Measurements from ENCODE around the gene CLHC1.

The CLHC1 gene

GRCh38 chr2:55138882-55139229 is 93.2 kb downstream of the CLHC1 start:
- H3K79me2 ChIP-seq (ENCODE audit: insufficient read depth, low read length) = no peaks in the 10 kb centered on the region
- no peak overlapping the region for H3K9ac ChIP-seq (ENCODE audit: low read depth, low read length, poor library complexity, severe bottlenecking)
- H4K20me1 ChIP-seq (ENCODE audit: insufficient read depth, low read length, poor library complexity, severe bottlenecking) = no peaks in the 10 kb centered on the region
- H3F3A ChIP-seq (ENCODE audit: low read depth) = no peaks in the 10 kb centered on the region
- TF ChIP-seq CTCF (conservative IDR thresholded peaks at IDR 0.05; ENCODE audit: low read length) (no peak), EZH2phosphoT487 (IDR thresholded peaks at IDR 0.05; ENCODE audit: borderline replicate concordance) (no peak)
- no peaks in the 10 kb centered on the region for H3K27me3 ChIP-seq (ENCODE audit: insufficient read depth, low read length, poor library complexity, severe bottlenecking)
- no peaks in the 10 kb centered on the region for H3K9me2 ChIP-seq (replicated peaks; ENCODE audit: low read depth, low read length)
- H3K4me1 ChIP-seq (ENCODE audit: insufficient read depth, low read length, poor library complexity, severe bottlenecking) = peaks cover 33% of the 10 kb centered on the region
- no peak overlapping the region for H3K4me3 ChIP-seq (ENCODE audit: low read length, poor library complexity, severe bottlenecking)
- no peak overlapping the region for H3K4me2 ChIP-seq (ENCODE audit: low read depth, low read length, poor library complexity, severe bottlenecking)
- no peaks in the 10 kb centered on the region for H3K36me3 ChIP-seq (ENCODE audit: insufficient read depth, low read length)
- H3K9me3 ChIP-seq (ENCODE audit: insufficient read depth, low read depth, low read length) = no peaks in the 10 kb centered on the region
- H2AFZ ChIP-seq (ENCODE audit: low read length) = no peak overlapping the region

DNA sequence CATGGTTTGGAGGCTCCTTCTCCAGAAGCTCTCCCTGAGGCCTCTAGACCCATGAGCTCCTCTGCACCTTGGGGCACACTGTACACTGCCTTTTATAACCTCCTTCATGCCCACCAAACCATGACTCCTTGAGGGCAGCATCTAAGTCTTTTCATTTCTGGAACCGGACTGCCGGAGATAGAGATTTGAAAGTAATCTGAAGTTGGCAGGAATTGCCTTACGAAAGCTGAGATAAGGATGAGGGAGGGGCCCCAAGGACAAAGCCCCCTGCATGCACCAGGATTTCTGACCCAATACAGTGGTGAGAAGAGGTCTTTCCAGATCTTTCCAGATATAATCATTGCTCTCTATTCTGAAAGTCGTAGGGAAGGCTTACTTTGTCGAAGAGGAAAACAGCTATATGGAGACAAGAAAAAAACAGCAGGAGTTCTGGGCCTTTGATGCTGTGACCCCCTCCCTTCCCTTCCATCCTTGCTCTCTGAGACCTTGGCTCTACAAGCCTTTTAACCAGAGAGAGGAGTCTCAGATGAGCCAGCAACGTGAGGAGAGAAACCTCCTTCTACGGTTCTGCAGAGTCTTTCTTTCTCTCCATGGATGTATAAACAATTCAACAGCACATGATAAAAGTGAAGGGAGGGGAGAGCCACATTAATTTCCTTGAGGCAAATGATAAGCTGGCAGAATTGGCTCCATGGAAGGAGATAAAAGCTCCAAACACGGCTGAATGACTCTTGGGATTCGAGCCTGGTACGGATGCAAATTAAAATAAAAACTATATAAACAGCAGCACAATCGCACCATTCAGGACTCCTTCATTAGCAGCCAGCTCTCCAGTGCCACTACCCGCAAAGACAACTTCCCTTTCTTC is 93.8 kb downstream of the CLHC1 start:
- no peaks in the 10 kb centered on the region for H3K9me2 ChIP-seq (replicated peaks; ENCODE audit: low read depth, low read length)
- H3K9me3 ChIP-seq (ENCODE audit: insufficient read depth, low read depth, low read length) = no peaks in the 10 kb centered on the region
- no peak overlapping the region for H3K9ac ChIP-seq (ENCODE audit: low read depth, low read length, poor library complexity, severe bottlenecking)
- no peaks in the 10 kb centered on the region for H3K27me3 ChIP-seq (ENCODE audit: insufficient read depth, low read length, poor library complexity, severe bottlenecking)
- H3K4me1 ChIP-seq (ENCODE audit: insufficient read depth, low read length, poor library complexity, severe bottlenecking) = peaks cover 39% of the 10 kb centered on the region
- H3K36me3 ChIP-seq (ENCODE audit: insufficient read depth, low read length) = no peaks in the 10 kb centered on the region
- H2AFZ ChIP-seq (ENCODE audit: low read length) = no peak overlapping the region
- no peaks in the 10 kb centered on the region for H3F3A ChIP-seq (ENCODE audit: low read depth)
- no peaks in the 10 kb centered on the region for H4K20me1 ChIP-seq (ENCODE audit: insufficient read depth, low read length, poor library complexity, severe bottlenecking)
- no peaks in the 10 kb centered on the region for H3K79me2 ChIP-seq (ENCODE audit: insufficient read depth, low read length)
- H3K4me3 ChIP-seq (ENCODE audit: low read length, poor library complexity, severe bottlenecking) = no peak overlapping the region
- TF ChIP-seq EZH2phosphoT487 (IDR thresholded peaks at IDR 0.05; ENCODE audit: borderline replicate concordance) = no peak
- no peak for TF ChIP-seq CTCF (conservative IDR thresholded peaks at IDR 0.05; ENCODE audit: low read length)
- H3K4me2 ChIP-seq (ENCODE audit: low read depth, low read length, poor library complexity, severe bottlenecking) = no peak overlapping the region

- no peaks in the 10 kb centered on the region for H3F3A ChIP-seq (ENCODE audit: low read depth)
- no peaks in the 10 kb centered on the region for H3K36me3 ChIP-seq (ENCODE audit: insufficient read depth, low read length)
- no peaks in the 10 kb centered on the region for H3K9me2 ChIP-seq (replicated peaks; ENCODE audit: low read depth, low read length)
- no peak overlapping the region for H3K4me3 ChIP-seq (ENCODE audit: low read length, poor library complexity, severe bottlenecking)
- H3K79me2 ChIP-seq (ENCODE audit: insufficient read depth, low read length) = no peaks in the 10 kb centered on the region
- no peak overlapping the region for H3K9ac ChIP-seq (ENCODE audit: low read depth, low read length, poor library complexity, severe bottlenecking)
- no peaks in the 10 kb centered on the region for H3K27me3 ChIP-seq (ENCODE audit: insufficient read depth, low read length, poor library complexity, severe bottlenecking)
- TF ChIP-seq CTCF (conservative IDR thresholded peaks at IDR 0.05; ENCODE audit: low read length) (no peak), EZH2phosphoT487 (IDR thresholded peaks at IDR 0.05; ENCODE audit: borderline replicate concordance) (no peak)
- no peak overlapping the region for H3K4me2 ChIP-seq (ENCODE audit: low read depth, low read length, poor library complexity, severe bottlenecking)
- no peaks in the 10 kb centered on the region for H4K20me1 ChIP-seq (ENCODE audit: insufficient read depth, low read length, poor library complexity, severe bottlenecking)
- H2AFZ ChIP-seq (ENCODE audit: low read length) = no peak overlapping the region
- H3K9me3 ChIP-seq (ENCODE audit: insufficient read depth, low read depth, low read length) = no peaks in the 10 kb centered on the region
- peaks cover 40% of the 10 kb centered on the region for H3K4me1 ChIP-seq (ENCODE audit: insufficient read depth, low read length, poor library complexity, severe bottlenecking)
Observed at GRCh38 chr2:55137024-55137958, 94.8 kb downstream of the CLHC1 start.
